HCT116 (cell line): ENCODE measurements around the gene LENG9.

Source experiments
- CEBPB ChIP-seq: IDR thresholded peaks from 2 replicates; pipeline ENCODE4 v1.6.1; 2012; ENCODE audit warnings: low read depth
- CTCF ChIP-seq, 3 experiments: fragments of 200-600 bp in 1 of 3; sonication (generic) in 1 of 3; IDR thresholded peaks in 2 of 3; conservative IDR thresholded peaks in 1 of 3; 2 replicates each; pipeline ENCODE4 v1.5.1; 2012 to 2017; ENCODE audit warnings: low read depth in 2 of 3, low read length in 2 of 3, antibody characterized with exemption in 1 of 3, borderline replicate concordance in 1 of 3, control low read depth in 1 of 3, mild to moderate bottlenecking in 1 of 3, mixed read lengths in 1 of 3, mixed run types in 1 of 3, moderate library complexity in 1 of 3; ENCODE audit not compliant: insufficient read depth in 1 of 3
- ELF1 ChIP-seq: IDR thresholded peaks from 2 replicates; pipeline ENCODE4 v1.6.1; 2012; ENCODE audit warnings: low read depth, borderline replicate concordance
- EZH2 ChIP-seq: fragments of 200-600 bp; sonication (generic); IDR thresholded peaks from 2 replicates; pipeline ENCODE4 v1.6.1; 2017; ENCODE audit warnings: antibody characterized with exemption, mixed run types
- EZH2phosphoT487 ChIP-seq: fragments of 200-600 bp; IDR thresholded peaks from 2 replicates; pipeline ENCODE4 v1.6.1; 2018; ENCODE audit warnings: antibody characterized with exemption, borderline replicate concordance
- POLR2A ChIP-seq: IDR thresholded peaks from 2 replicates; pipeline ENCODE4 v1.7.0; 2011; ENCODE audit warnings: borderline replicate concordance; ENCODE audit not compliant: insufficient read depth, insufficient read length; ENCODE audit errors: extremely low read depth
- POLR2AphosphoS5 ChIP-seq: IDR thresholded peaks from 2 replicates; pipeline ENCODE4 v1.6.1; 2011; ENCODE audit warnings: mild to moderate bottlenecking, low read depth, low read length, moderate library complexity
- RAD21 ChIP-seq: IDR thresholded peaks from 2 replicates; pipeline ENCODE4 v1.6.1; 2012; ENCODE audit warnings: low read depth, mild to moderate bottlenecking
- SP1 ChIP-seq: IDR thresholded peaks from 2 replicates; pipeline ENCODE4 v1.6.1; 2012; ENCODE audit warnings: low read depth
- TCF7L2 ChIP-seq: IDR thresholded peaks from 2 replicates; pipeline ENCODE4 v1.7.0; 2011; ENCODE audit warnings: borderline replicate concordance, inconsistent platforms; ENCODE audit not compliant: insufficient read depth, insufficient read length; ENCODE audit errors: extremely low read depth
- YY1 ChIP-seq: IDR thresholded peaks from 2 replicates; pipeline ENCODE4 v1.6.1; 2011; ENCODE audit warnings: low read length, low read depth, moderate library complexity, mild to moderate bottlenecking; ENCODE audit not compliant: insufficient replicate concordance; ENCODE audit errors: extremely low read depth
- ZNF274 ChIP-seq: fragments of 200-500 bp; sonication (Bioruptor generic); IDR thresholded peaks from 2 replicates; pipeline ENCODE4 v1.6.1; 2014; ENCODE audit warnings: mild to moderate bottlenecking, low read depth, low read length, inconsistent platforms
- TF ChIP-seq, protein P1 (sequence below): IDR thresholded peaks from 2 replicates; pipeline ENCODE4 v1.6.1; 2012
- TF ChIP-seq, protein P2 (sequence below): IDR thresholded peaks from 2 replicates; pipeline ENCODE4 v1.6.1; 2012

GRCh38 chr19:54436628-54437252 is 26.8 kb downstream of the LENG9 start:
- TF ChIP-seq EZH2phosphoT487 (no peak), POLR2A (no peak), CTCF (IDR thresholded peaks at IDR 0.05 in 2 of 3, conservative IDR thresholded peaks at IDR 0.05 in 1 of 3; ENCODE audit: borderline replicate concordance in 1 of 3, insufficient read depth in 1 of 3, low read depth in 2 of 3, low read length in 2 of 3) (no peak), CEBPB (no peak), ZNF274 (no peak), POLR2AphosphoS5 (no peak), ELF1 (no peak), YY1 (no peak), RAD21 (no peak), TCF7L2 (no peak), EZH2 (no peak), SP1 (no peak)
- TF ChIP-seq, protein P1, sequence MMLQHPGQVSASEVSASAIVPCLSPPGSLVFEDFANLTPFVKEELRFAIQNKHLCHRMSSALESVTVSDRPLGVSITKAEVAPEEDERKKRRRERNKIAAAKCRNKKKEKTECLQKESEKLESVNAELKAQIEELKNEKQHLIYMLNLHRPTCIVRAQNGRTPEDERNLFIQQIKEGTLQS: no peak
- TF ChIP-seq, protein P2, sequence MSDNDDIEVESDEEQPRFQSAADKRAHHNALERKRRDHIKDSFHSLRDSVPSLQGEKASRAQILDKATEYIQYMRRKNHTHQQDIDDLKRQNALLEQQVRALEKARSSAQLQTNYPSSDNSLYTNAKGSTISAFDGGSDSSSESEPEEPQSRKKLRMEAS: no peak
